Tibial nerve (tissue), 4 donors: ENCODE results near the gene PALB2.

Source experiments
- CTCF ChIP-seq, 5 experiments: fragments of 200-600 bp in 3 of 5; fragments of 450-650 bp in 2 of 5; sonication (generic) in 3 of 5; IDR thresholded peaks; one replicate each; pipeline ENCODE4 v1.5.1; 2016 to 2019; ENCODE audit warnings: antibody characterized with exemption in 5 of 5, mild to moderate bottlenecking in 3 of 5, moderate library complexity in 2 of 5
- EP300 ChIP-seq, 2 donors: sonication (generic); formaldehyde crosslinking; IDR thresholded peaks; one replicate each; pipeline ENCODE4 v1.6.1; 2017; ENCODE audit warnings: antibody characterized with exemption in 2 of 2, mild to moderate bottlenecking in 1 of 2
- POLR2A ChIP-seq, 2 donors: fragments of 450-650 bp; IDR thresholded peaks; one replicate each; pipeline ENCODE4 v1.6.1; 2017; ENCODE audit warnings: antibody characterized with exemption in 2 of 2, mild to moderate bottlenecking in 2 of 2, moderate library complexity in 2 of 2

GRCh38 chr16:23575834-23576233 lies 65.3 kb downstream of the PALB2 start:
- no peak for TF ChIP-seq CTCF (IDR thresholded peaks at IDR 0.05)
- TF ChIP-seq POLR2A (IDR thresholded peaks at IDR 0.05) = no peak
- no peak for TF ChIP-seq EP300 (IDR thresholded peaks at IDR 0.05)
